ENCODE measurements around the gene DHX8.

Gene DHX8

DNA sequence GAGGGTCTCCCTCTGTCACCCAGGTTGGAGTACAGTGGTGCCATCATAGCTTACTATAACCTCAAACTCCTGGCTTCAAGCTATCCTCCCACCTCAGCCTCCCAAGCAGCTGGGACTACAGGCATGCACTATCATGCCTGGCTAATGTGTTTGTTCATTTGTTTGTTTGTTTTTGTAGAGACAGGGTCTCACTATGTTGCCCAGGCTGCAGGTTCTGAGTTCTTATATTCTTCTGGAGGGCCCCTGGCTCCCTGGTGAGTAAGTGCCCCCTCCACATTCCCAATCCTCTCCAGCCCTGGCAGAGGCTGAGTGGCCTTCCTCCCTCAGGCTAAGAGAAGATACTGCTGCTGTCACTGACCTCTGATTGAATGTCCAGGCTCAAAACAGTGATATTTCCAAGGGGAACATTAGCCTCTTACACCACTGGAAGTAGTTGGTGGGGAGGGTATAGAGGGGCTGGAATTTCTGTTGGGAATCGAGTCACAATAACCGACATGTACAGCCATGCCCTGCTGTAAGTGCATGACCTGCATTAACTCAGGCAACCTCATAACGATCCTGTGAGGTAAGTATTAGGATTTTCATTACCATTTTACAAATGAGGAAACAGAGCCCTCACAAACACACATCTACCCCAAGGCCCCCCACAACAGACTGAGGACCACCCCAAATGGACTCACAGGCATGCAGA, 65.1 kb downstream of the DHX8 start:
- no peak for DNase-seq

DNA sequence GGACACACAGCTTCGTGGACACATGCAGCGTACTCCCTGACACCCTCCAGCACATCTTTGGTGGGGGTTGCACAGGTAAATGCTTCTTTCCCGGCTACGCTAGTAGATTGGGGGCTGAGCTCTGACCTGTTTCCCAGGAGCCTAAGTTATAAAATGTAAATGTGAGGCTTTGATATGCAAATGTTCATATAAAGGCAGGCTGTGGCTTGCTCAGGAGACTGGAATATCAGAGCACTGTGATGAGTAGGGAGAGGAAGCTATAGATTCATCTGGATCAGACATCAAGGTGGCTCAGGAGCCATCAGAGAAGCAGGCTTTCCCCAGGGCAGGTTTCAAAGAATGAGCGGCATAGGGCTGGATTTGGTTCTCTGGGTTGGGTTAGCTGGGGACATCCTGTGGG, 65.7 kb downstream of the DHX8 start:
- no peak for DNase-seq

DNA sequence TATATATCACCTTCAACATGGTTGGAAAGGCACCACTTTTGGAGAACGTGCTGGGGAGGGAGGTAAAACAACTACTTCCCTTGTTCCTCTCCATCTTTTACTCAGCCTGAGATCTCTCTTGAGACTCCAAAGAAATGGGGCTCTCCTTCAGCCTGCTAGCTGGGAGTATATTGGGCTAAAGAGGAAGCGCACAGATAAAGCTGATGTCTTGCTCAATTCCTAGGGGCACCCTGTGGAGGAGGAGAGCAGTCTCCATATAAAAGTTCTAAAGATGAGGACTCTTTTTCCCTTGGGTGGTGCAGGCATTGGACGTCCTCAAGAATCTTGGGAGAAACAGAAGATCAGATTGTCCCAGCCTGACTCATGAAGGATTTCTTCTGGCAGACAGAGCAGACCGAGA, 67.0 kb downstream of the DHX8 start:
- DNase-seq = no peak

DNA sequence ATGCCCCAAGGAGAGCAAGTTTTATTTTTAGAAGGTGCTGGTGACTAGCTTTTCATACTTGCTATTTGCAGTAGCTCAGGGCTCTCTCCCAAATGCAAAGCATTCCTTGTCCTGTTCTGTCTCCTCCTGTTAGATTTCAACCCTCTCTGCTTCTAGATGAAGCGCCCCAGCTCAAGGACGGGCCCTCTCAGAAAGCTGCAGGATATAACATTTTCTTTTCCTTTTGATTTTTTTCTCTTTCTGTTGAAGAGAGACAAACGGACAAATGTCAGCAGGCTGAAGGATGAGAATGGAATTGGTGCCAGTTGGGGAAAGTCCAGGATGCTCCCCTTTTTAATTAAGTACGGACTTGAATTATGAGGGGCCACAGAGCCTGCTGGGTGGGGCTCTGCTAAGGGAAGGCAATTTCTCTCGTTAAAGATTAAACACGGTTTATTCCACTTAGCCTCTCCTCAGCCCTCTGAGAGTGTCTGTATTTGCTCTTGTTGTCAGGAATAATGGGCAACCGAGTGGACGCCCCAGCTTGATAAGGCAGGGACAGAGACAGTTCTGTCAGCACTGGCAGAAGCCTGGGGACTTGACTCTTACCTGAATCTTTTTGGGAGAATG, 68.6 kb downstream of the DHX8 start:
- DNase-seq = no peak

DNA sequence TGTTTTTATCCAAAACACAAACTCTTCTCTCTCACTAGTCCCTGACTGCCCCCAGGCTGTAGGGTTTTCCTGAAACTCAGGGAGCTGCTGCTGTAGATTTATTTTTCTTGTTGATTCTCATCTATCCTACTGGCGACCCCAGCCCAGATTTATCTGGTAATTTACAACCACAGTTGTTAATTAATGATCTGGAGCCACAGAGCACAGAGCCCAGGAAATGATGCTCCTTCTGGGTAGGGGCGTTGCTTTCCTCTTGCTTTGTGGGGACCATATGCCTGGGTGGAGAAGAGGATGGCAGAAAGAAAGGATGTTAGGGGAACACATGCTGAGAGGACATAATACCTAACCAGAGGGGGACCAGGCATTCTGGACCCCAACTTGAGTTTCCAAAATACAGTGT, 69.8 kb downstream of the DHX8 start:
- no peak for DNase-seq

DNA sequence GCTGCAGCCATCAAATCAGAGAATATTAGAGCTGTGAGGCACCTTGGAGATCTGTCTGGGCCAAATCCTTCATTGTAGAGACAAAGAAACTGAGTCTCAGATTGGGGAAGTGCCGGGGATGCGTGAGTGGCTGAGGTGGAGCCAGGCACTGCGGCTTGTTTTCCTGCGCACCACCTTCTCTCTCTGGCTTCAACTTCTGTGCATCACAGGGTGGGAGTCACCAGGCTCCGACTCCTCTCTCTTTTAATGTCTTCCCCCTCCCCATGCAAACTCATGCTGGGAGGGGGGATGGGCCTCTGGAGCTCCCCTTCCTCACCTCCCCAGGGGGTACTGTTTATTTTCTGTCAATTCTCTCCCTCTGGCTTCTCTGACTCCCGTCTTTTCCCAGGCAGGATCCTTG, 71.1 kb downstream of the DHX8 start:
- no peak for DNase-seq

DNA sequence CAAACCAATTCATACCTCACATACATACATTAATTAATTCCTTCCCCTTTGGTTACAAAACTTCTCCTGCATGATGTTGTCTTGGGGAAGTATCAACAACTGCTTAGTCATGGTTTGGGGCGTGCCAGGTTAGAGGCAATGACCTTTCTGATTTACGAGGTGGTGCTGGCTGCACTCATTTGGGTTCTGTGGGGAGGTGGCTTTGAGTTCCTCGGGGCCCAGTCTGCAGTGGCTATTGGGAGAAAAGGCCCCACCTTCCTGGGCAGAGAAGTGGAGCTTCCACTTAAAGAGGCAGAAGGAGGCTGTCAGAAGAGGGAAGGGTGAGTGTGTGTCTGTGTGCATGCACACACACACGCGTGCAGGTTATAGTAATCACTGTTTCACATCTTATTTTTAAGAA, 72.5 kb downstream of the DHX8 start:
- no peak for DNase-seq

DNA sequence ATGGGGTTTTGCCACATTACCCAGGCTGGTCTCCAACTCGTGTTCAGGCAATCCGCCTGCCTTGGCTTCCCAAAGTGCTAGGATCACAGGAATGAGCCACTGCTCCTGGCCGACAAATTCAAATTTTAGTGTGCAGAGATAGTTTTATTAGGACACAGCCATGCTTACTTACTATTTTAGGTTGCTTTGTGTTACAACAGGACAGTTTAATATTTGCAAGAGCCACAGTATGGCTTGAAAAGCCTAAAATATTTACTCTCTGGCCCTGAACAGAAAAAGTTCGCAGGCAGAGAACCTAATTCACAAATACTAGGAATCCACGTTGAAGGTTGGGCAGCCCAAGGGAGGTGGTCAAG, 75.0 kb downstream of the DHX8 start:
- no peak for DNase-seq

DNA sequence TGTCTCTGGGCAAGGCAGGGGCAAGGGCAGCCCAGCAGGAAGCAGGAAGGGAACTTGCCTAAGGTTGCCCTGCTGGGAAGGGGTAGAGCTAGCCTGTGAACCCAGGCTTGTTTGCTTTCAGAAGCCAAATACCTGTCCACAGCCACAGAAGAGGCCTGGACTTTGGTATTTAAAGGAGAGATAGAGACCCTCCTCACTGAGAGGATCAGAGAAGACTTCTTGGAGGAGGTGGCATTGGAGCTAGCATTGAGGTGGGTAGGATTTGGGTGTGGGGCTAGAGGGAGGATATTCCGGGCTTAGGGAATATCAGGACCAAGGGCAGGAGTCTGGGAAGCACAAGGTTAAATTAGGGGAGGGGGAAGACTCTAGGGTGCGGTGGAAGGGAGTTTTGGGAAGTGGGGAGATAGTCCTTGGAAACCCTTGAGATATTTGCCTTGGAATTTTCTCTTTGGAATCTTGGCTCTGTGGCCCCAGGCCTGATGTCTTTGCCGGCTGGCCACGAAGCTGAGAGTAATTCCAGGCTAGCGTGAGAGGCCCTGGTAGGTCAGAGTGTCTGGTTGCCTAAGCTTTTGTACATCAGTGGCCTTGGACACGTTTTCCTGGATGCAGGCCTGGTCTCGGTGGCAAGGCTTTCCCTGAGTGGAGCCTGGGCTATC, 75.5 kb downstream of the DHX8 start:
- DNase-seq = no peak

DNA sequence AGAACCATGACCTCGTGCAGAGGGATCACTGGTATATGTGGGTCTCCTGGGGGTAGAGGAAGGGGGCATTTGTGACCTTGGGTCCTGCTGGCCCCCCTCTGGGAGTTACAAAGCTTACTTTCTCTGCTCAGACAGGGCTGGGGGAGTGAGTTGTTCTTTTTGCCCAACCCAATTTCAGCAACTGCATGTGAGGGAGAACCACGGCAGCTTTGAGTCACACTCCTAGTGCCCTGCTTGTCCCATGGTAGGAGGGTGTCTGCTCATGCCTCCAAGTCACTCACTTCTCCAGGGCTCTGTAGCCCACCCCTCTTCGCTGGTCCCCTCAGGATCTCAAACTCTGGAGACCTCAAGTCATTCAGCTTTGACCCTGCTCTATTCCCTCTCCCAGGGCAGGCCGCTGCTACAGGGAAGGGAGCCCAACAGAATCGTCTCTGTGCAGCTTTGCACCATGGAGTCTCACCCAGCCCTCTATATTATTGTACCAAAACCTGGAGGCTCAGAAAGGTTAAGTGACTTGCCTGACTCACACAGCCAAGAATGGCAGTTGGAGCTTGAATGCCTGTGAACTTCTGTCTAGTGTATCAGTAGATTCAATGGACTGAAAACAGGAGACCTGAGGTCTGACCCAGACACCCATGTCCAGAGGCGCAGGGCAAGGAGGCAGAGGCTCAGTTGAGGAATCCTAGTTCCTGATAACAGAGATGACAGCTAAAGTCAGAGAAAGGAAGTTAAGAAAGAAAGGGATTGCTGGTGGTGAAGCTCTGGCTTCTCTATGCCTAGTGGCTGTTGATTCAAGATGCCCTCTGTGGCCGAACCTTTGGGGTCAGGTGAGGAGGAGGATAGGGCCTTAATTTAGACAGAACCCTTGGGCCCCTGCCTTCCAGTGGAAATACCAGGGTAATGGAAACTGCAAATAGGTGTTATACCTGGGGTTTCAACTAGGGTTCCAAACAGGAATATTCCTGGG, 77.0 kb downstream of the DHX8 start:
- DNase-seq = no peak

DNA sequence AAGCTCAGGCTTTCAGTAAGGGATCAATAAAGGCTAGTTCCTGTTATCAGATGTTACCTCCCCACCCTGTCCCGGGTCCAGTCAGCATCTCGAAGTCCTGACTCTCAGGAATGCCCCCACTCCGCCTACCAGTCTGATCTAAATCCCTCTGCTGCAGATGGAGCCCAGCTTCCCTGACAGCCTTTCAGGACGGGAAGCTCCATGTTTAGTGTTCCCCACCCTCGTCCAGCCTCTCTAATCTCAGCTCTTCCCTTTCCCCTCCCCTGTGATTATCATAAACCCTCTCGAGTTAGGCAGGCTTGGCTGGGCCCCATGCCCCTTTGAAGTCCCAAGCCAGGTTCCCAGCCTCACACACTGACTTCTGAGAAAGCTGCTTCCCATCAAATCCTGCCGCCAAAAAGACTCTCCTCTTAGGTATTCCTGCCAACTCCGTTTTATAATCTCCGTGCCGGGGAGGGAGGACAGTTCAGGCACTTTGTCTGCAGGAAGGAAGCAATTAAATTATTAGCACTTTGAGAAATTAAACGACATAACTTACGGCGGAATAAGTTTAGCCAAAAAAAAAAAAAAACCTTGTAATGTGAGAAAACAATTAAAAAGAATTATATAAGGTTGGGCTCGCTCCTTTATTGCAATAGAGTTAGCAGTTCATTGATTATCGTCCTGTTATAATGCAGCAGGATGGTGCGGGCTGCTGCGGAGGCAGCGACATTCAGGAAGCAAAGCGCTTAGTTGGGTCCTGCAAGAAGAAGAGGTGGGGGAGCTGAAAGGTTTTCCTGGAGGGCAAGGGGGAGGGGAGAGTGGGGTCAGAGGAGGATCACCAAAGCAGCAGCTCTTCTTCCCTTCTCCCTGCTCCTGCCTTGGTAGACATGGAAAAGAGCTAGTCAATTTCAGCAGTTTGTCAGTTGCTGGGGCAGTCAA, 79.2 kb downstream of the DHX8 start:
- no peak for DNase-seq

DNA sequence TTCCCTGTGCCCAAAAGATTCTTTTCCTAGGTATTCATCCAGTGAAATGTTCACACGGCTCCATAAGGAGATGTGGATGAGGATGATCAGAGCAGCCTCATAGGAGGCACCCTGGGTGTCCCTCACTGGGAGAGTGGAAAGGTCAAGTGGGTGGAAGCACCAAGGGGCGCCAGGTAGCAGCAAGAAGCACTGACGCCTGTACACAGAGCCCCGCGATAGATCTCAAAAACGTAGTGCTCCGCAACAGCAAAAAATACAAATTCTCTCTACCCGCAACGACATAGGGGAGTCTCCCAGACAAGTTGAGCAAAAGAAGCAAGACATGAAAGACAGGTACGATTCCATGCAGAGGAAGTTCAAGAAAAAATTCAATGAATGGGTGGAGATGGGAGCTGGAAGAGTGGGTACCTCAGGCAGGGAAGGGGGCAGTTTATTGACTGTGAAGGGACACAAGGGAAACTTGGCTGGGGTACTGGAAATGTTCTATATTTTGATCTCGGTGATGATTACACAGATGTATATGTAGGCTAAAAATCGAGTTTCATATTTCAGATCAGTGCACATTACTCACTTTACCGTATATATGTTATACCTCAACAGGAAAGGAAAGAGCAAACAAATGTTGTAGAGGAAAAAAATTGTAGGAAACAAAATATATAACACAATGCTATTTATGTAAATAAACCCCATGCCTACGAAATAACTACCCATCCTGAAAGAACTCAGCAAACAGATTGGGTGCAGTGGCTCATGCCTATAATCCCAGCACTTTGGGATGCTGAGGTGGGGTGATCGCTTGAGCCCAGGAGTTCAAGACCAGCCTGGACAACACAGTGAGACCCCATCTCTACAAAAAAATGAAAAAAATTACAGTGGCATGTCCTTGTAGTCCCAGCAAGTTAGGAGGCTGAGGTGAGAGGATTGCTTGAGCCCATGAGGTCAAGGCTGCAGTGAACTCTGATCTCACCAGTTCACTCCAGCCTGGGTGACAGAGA, 80.1 kb downstream of the DHX8 start:
- no peak for DNase-seq

DNA sequence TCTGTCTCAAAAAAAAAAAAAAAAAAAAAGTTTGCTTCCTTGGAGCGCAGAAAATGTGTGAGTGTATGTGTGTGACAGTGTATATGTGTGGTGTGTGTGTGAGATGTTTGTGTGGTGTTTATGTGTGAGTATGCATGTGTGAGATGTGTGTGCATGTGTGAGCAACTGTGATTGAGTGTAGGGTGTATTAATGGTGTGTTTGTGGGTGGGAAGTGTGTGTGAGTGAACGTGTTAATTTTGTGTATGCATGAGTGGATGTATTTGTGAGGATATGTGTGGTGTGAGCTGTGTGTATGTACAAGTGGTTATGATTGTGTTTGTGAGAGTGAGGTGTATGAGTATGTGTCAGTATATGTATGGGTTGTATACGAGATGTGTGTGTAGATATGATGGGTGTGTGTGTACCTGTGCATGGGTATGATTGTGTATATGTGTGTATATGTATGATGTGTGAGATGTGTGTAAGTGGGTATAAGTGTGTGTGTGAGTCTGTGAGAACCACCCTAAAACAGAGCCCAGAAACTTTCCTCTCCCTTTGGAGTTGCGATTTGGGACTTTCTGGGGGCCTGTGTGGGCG, 84.8 kb downstream of the DHX8 start:
- DNase-seq = no peak

DNA sequence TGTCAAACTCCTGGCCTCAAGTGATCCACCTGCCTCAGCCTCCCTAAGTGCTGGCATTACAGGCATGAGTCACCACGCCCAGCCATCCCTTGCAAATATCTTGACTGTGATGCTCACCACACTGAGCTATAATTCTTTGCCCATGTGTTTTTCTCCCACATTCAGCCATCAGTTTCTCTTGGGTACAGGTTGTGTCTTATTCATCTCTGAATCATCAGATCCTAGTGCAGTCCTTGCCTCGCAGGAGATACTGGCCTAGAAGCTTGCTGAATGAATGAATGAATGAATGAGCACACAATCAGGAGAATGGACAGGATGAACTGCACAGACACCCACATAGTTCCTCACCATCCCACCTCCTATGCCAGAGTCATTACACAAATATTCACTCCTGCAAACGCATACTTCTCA, 86.7 kb downstream of the DHX8 start:
- DNase-seq = no peak

DNA sequence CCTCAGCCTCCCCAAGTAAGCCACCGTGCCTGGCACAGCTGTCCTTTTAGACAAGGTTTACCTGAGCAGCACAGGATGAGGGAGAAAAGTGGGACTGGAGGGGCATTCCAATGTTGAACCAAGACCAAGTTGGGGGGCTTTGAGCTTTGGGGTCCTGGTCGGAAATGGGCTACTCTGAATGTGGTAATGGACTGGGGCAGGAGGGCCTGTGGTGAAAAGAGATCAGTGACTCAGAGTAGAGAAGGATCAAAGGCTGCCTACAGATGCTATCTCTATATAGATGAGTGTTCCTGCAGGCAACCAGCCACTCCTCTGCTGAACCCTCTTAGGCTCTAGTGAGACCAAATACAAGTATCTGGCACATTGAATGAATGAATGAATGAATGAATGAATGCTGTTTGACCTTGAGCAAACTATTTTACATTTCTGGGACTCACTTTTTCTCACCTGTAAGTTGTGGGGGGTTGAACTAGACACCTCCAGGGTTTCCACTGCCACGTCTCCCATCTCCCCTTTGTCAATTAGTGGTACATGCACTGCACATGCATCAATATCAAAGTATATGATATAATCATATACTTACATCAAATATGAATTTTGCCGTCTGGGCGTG, 88.7 kb downstream of the DHX8 start:
- no peak for DNase-seq

DNA sequence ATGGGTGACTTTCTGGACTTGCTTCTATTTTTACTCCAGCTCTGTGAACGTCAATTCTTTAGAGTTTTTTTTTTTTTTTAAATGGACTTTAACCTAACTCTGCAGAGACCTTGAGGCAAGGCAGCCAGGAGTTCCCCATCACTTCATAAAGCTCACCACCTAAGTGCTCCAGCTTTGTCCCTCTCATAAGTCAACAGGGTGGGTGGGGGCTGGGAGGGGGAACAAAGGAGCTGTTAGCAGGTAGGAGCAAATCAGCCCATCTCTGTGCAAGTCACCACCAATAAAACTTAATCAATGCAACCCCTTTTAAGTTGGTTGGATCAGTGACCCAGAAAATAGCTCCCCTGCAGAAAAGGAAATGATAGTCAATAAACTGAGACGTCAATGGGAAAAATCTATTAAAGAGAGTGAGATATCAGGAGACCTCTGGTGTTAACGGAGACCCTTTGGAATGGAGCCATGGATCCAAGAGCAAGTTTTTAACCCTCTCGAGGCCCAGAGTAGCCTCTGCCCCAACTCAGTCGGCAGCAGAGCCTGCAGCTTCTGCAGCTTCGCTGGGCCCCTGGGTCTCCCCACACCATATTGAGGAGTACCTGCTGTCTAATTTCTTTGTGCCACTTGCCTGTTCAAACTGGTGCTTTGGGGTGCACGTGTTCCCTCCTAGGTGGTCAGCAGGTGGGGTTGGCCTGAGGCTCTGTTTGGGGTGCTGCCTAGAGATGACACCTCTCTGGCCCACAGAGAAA, 90.0 kb downstream of the DHX8 start:
- DNase-seq = no peak

DNA sequence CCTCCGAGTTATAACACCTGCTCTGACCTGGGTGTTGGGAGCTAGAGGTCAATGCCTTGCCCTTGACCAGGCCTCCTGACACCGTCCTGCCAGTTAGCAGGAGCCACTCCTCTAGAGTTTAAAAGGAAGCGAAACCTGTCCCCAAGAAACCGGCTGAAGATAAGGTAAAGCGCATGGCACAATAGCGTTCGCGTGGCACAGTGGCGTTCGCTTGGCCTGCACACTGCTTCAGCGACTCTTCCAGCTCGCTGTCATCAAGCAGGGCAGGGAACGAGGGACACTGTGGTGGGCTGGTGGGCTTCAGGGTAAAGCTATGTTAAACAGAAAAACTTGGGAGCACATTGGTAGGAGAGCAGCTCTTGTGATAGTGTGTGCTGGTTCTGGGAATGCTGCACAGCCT, 90.6 kb downstream of the DHX8 start:
- no peak for DNase-seq

DNA sequence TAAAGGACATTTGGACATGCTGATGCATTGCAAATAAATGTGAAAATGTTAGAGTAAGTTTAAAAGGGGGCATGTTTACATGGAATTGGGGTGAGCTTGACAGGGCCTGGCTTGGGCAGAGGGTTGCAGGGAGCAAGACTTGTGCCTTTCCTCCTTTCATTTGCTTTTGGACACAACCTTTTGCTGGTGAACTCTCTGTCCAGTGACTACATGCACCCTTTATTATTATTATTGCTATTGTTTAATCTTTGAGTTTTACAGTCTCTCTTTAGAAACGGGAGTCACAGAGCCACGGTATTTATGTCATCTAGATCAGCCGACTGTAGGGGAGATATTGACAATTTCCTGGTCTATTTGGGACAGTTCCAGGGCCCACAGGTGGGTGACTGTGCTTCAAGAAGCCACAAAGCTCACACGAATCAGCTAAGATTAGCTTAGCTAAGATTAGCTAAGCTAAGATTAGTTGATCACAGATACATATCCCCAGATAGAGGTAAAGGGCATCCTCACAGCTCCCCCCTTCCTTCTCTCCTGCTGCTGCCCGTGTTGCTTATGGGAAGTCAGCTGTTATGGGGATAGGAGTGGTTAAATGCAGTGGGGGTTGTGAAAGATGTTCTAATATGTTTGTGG, 91.2 kb downstream of the DHX8 start:
- DNase-seq = no peak
